Hematopoietic multipotent progenitor cell treated with erythropoietin and hydrocortisone succinate and interleukin-3 and kit ligand, for 17 days (in vitro differentiated cells): ENCODE measurements around the gene EDEM1.

Source experiments
- DNase-seq: peaks from one replicate; pipeline ENCODE4 v3.0.0-alpha.2; 2015; ENCODE audit warnings: low spot score

The EDEM1 gene

GRCh38 chr3:5198986-5199731 lies 11.7 kb downstream of the EDEM1 start:
- no peak for DNase-seq

- no peak for DNase-seq
Observed at GRCh38 chr3:5201536-5201935, 14.0 kb downstream of the EDEM1 start.

- DNase-seq, result no peak
Observed at GRCh38 chr3:5202222-5202621, 14.7 kb downstream of the EDEM1 start.

GRCh38 chr3:5205165-5205941 lies 17.8 kb downstream of the EDEM1 start:
- DNase-seq, result no peak

- no peak for DNase-seq
Observed at GRCh38 chr3:5210926-5211325, 23.4 kb downstream of the EDEM1 start.

- DNase-seq, result no peak
Observed at GRCh38 chr3:5212628-5213573, 25.4 kb downstream of the EDEM1 start.

GRCh38 chr3:5213574-5213966 lies 26.1 kb downstream of the EDEM1 start:
- no peak for DNase-seq

- no peak for DNase-seq
Observed at GRCh38 chr3:5214352-5214751, 26.8 kb downstream of the EDEM1 start.

- no peak for DNase-seq
Observed at GRCh38 chr3:5217824-5218595, 30.5 kb downstream of the EDEM1 start.

- no peak for DNase-seq
Observed at GRCh38 chr3:5218815-5219214, 31.3 kb downstream of the EDEM1 start.

- DNase-seq, result no peak
Observed at GRCh38 chr3:5219216-5219615, 31.7 kb downstream of the EDEM1 start.

GRCh38 chr3:5220193-5220592 lies 32.7 kb downstream of the EDEM1 start:
- DNase-seq, result no peak

- DNase-seq, result no peak
Observed at GRCh38 chr3:5220667-5221431, 33.3 kb downstream of the EDEM1 start.

GRCh38 chr3:5221701-5222100 lies 34.2 kb downstream of the EDEM1 start:
- DNase-seq, result no peak

- no peak for DNase-seq
Observed at GRCh38 chr3:5222283-5223005, 34.9 kb downstream of the EDEM1 start.

GRCh38 chr3:5226783-5227182 lies 39.3 kb downstream of the EDEM1 start:
- no peak for DNase-seq

- no peak for DNase-seq
Observed at GRCh38 chr3:5227812-5228211, 40.3 kb downstream of the EDEM1 start.

- DNase-seq, result no peak
Observed at GRCh38 chr3:5229414-5229813, 41.9 kb downstream of the EDEM1 start.

GRCh38 chr3:5231074-5231473 lies 43.6 kb downstream of the EDEM1 start:
- DNase-seq, result no peak

- DNase-seq, result no peak
Observed at GRCh38 chr3:5231487-5231886, 44.0 kb downstream of the EDEM1 start.
